Trophoblast cell (in vitro differentiated cells and primary cell): Measurements from ENCODE around the gene DIS3L2.
A peak's percentile ranks its signal among the peaks of the same experiment; 100 is the strongest.

ENCODE experiments used
- DNase-seq, 2 donors: peaks; one replicate each; pipeline ENCODE4 v3.0.0-alpha.2; 2016
- H2AFZ ChIP-seq: 2 replicates; pipeline ENCODE4 v1.6.1; 2013; ENCODE audit warnings: low read length, moderate library complexity, mild to moderate bottlenecking; ENCODE audit not compliant: insufficient read depth, poor library complexity
- H2AK5ac ChIP-seq: 2 replicates; pipeline ENCODE4 v1.6.1; 2013; ENCODE audit warnings: mild to moderate bottlenecking, low read length
- H2BK120ac ChIP-seq: 2 replicates; pipeline ENCODE4 v1.6.1; 2013; ENCODE audit warnings: low read length, mild to moderate bottlenecking, moderate library complexity; ENCODE audit not compliant: insufficient read depth, poor library complexity
- H2BK12ac ChIP-seq: 2 replicates; pipeline ENCODE4 v1.6.1; 2013; ENCODE audit warnings: mild to moderate bottlenecking, low read length, moderate library complexity
- H2BK5ac ChIP-seq: 2 replicates; pipeline ENCODE4 v1.6.1; 2013; ENCODE audit warnings: low read length, low read depth, moderate library complexity, mild to moderate bottlenecking; ENCODE audit not compliant: poor library complexity
- H3K14ac ChIP-seq: 2 replicates; pipeline ENCODE4 v1.6.1; 2013; ENCODE audit warnings: mild to moderate bottlenecking, low read length
- H3K18ac ChIP-seq: 2 replicates; pipeline ENCODE4 v1.6.1; 2013; ENCODE audit warnings: mild to moderate bottlenecking, low read length
- H3K23ac ChIP-seq: 2 replicates; pipeline ENCODE4 v1.6.1; 2013; ENCODE audit warnings: low read length
- H3K27ac ChIP-seq: 2 replicates; pipeline ENCODE4 v1.5.1; 2013; ENCODE audit warnings: low read depth, mild to moderate bottlenecking, inconsistent platforms, low read length, moderate library complexity
- H3K27me3 ChIP-seq: 2 replicates; pipeline ENCODE4 v1.6.1; 2013; ENCODE audit warnings: inconsistent platforms, mild to moderate bottlenecking, low read length, moderate library complexity; ENCODE audit not compliant: insufficient read depth
- H3K36me3 ChIP-seq, 2 experiments: 1 replicate in 1 of 2; 2 replicates in 1 of 2; pipeline ENCODE4 v1.6.1; 2013; ENCODE audit warnings: low read length in 2 of 2, mild to moderate bottlenecking in 2 of 2, moderate library complexity in 1 of 2; ENCODE audit not compliant: insufficient read depth in 2 of 2, control insufficient read depth in 1 of 2
- H3K4ac ChIP-seq: 2 replicates; pipeline ENCODE4 v1.6.1; 2013; ENCODE audit warnings: low read depth, mild to moderate bottlenecking, low read length, moderate library complexity
- H3K4me1 ChIP-seq, 2 experiments: 1 replicate in 1 of 2; 2 replicates in 1 of 2; pipeline ENCODE4 v1.6.1; 2013; ENCODE audit warnings: low read length in 2 of 2, mild to moderate bottlenecking in 2 of 2, moderate library complexity in 1 of 2; ENCODE audit not compliant: insufficient read depth in 2 of 2, control insufficient read depth in 1 of 2
- H3K4me2 ChIP-seq: 2 replicates; pipeline ENCODE4 v1.6.1; 2013; ENCODE audit warnings: inconsistent platforms, mild to moderate bottlenecking, low read length, moderate library complexity
- H3K4me3 ChIP-seq: 2 replicates; pipeline ENCODE4 v1.5.1; 2013; ENCODE audit warnings: mild to moderate bottlenecking, low read depth, low read length, inconsistent platforms
- H3K79me1 ChIP-seq: one replicate; pipeline ENCODE4 v1.6.1; 2013; ENCODE audit warnings: low read length
- H3K79me2 ChIP-seq: 2 replicates; pipeline ENCODE4 v1.6.1; 2013; ENCODE audit warnings: low read length, mild to moderate bottlenecking; ENCODE audit not compliant: control insufficient read depth, insufficient read depth, poor library complexity
- H3K9ac ChIP-seq: 2 replicates; pipeline ENCODE4 v1.6.1; 2013; ENCODE audit warnings: mild to moderate bottlenecking, low read length
- H3K9me3 ChIP-seq: 2 replicates; pipeline ENCODE4 v1.6.1; 2013; ENCODE audit warnings: low read depth, mild to moderate bottlenecking, control low read depth, inconsistent platforms, low read length; ENCODE audit not compliant: insufficient read depth
- H4K12ac ChIP-seq: 2 replicates; pipeline ENCODE4 v1.6.1; 2013; ENCODE audit warnings: low read depth, mild to moderate bottlenecking, low read length, moderate library complexity
- H4K8ac ChIP-seq: 2 replicates; pipeline ENCODE4 v1.6.1; 2013; ENCODE audit warnings: low read depth, mild to moderate bottlenecking, low read length, moderate library complexity
- H4K91ac ChIP-seq: one replicate; pipeline ENCODE4 v1.6.1; 2013; ENCODE audit warnings: low read depth, mild to moderate bottlenecking, low read length, moderate library complexity
- WGBS: extraction: QIAGEN DNeasy Blood & Tissue Kit; methylation state at CpG from one replicate; pipeline ENCODE4 v1.1.7; 2013; ENCODE audit warnings: missing lambda C conversion rate; ENCODE audit not compliant: insufficient read length, insufficient coverage; ENCODE audit errors: extremely low coverage; 5-methylcytosine and 5-hydroxymethylcytosine counted together

Gene DIS3L2

GRCh38 chr2:232207174-232207573, 245.7 kb downstream of the DIS3L2 start:
- Histone ChIP-seq H3K36me3 (peaks cover 0 to 6% of the 10 kb centered on the region in 2 experiments), H3K23ac (no peak overlapping the region), H4K91ac (no peak overlapping the region), H2AFZ (no peak overlapping the region), H4K8ac (no peak overlapping the region), H3K27ac (no peak overlapping the region), H3K18ac (no peak overlapping the region), H3K4ac (no peak overlapping the region), H3K9me3 (peaks cover 2% of the 10 kb centered on the region), H3K4me2 (no peak overlapping the region), H3K4me1 (no peaks in the 10 kb centered on the region), H3K9ac (no peak overlapping the region), H3K14ac (no peak overlapping the region), H2BK120ac (no peak overlapping the region), H2BK5ac (no peak overlapping the region), H2BK12ac (no peak overlapping the region), H3K4me3 (no peak overlapping the region), H3K79me1 (no peaks in the 10 kb centered on the region), H3K27me3 (no peaks in the 10 kb centered on the region), H3K79me2 (no peaks in the 10 kb centered on the region), H2AK5ac (no peak overlapping the region), H4K12ac (no peak overlapping the region)
- no CpG with 5 or more reads among the region's 2 CpGs for WGBS
- DNase-seq, result no peak

GRCh38 chr2:232210306-232210705, 248.8 kb downstream of the DIS3L2 start:
- Histone ChIP-seq H3K4me3 (no peak overlapping the region), H3K4ac (no peak overlapping the region), H3K27me3 (no peaks in the 10 kb centered on the region), H4K12ac (no peak overlapping the region), H3K79me1 (no peaks in the 10 kb centered on the region), H3K14ac (no peak overlapping the region), H2AK5ac (no peak overlapping the region), H3K27ac (no peak overlapping the region), H2BK12ac (no peak overlapping the region), H3K36me3 (peaks cover 0 to 4% of the 10 kb centered on the region in 2 experiments), H3K4me2 (no peak overlapping the region), H3K23ac (peak overlapping the region; percentile 18), H3K9me3 (peaks cover 2% of the 10 kb centered on the region), H3K79me2 (no peaks in the 10 kb centered on the region), H3K9ac (no peak overlapping the region), H2BK5ac (no peak overlapping the region), H4K8ac (no peak overlapping the region), H4K91ac (no peak overlapping the region), H2BK120ac (no peak overlapping the region), H3K4me1 (peaks cover 8 to 10% of the 10 kb centered on the region in 2 experiments), H2AFZ (no peak overlapping the region), H3K18ac (no peak overlapping the region)
- no CpG with 5 or more reads among the region's 6 CpGs for WGBS
- DNase-seq, result no peak

- Histone ChIP-seq H3K9ac (no peak overlapping the region), H3K4ac (no peak overlapping the region)
- peak; percentile 94 to 97 for DNase-seq
These were observed 250.5 kb downstream of the DIS3L2 start for GRCh38 chr2:232211743-232212686.

GRCh38 chr2:232213176-232213575, 251.7 kb downstream of the DIS3L2 start:
- Histone ChIP-seq H3K4me1 (peaks cover 9 to 15% of the 10 kb centered on the region in 2 experiments), H3K4ac (no peak overlapping the region), H3K36me3 (peaks cover 0 to 4% of the 10 kb centered on the region in 2 experiments), H3K4me3 (no peak overlapping the region), H2BK5ac (no peak overlapping the region), H4K91ac (no peak overlapping the region), H3K79me2 (no peaks in the 10 kb centered on the region), H4K8ac (no peak overlapping the region), H4K12ac (no peak overlapping the region), H3K4me2 (no peak overlapping the region), H2AFZ (no peak overlapping the region), H3K14ac (no peak overlapping the region), H3K23ac (no peak overlapping the region), H2BK120ac (no peak overlapping the region), H3K27ac (no peak overlapping the region), H3K27me3 (no peaks in the 10 kb centered on the region), H2BK12ac (no peak overlapping the region), H3K9me3 (peaks cover 2% of the 10 kb centered on the region), H3K18ac (no peak overlapping the region), H2AK5ac (no peak overlapping the region), H3K9ac (no peak overlapping the region), H3K79me1 (no peaks in the 10 kb centered on the region)
- WGBS, result no CpG with 5 or more reads among the region's 2 CpGs
- DNase-seq, result no peak

More at GRCh38 chr2:232211743-232212686, 250.5 kb downstream of the DIS3L2 start:
- H2BK12ac ChIP-seq, result no peak overlapping the region
- no peaks in the 10 kb centered on the region for H3K79me2 ChIP-seq
- H3K4me3 ChIP-seq, result no peak overlapping the region
- no peaks in the 10 kb centered on the region for H3K79me1 ChIP-seq
- no peak overlapping the region for H3K27ac ChIP-seq
- H2BK5ac ChIP-seq, result no peak overlapping the region
- no peak overlapping the region for H4K8ac ChIP-seq
- no peak overlapping the region for H3K18ac ChIP-seq
- H3K14ac ChIP-seq, result no peak overlapping the region
- peaks cover 0 to 4% of the 10 kb centered on the region in 2 experiments for H3K36me3 ChIP-seq
- H4K91ac ChIP-seq, result no peak overlapping the region
- H3K4me2 ChIP-seq, result no peak overlapping the region
- no peaks in the 10 kb centered on the region for H3K27me3 ChIP-seq
- WGBS, result no CpG with 5 or more reads among the region's 8 CpGs
- no peak overlapping the region for H2AFZ ChIP-seq
- H2AK5ac ChIP-seq, result no peak overlapping the region
- peaks cover 9 to 15% of the 10 kb centered on the region in 2 experiments for H3K4me1 ChIP-seq
- H3K23ac ChIP-seq, result no peak overlapping the region
- peaks cover 2% of the 10 kb centered on the region for H3K9me3 ChIP-seq
- no peak overlapping the region for H2BK120ac ChIP-seq
- no peak overlapping the region for H4K12ac ChIP-seq
